ENCODE results near the gene MACROD2.
A peak's percentile ranks its signal among the peaks of the same experiment; 100 is the strongest.
"Not testable (repeated sequence)": the region's sequence is repeated elsewhere in the genome, so short reads cannot be mapped to it uniquely, and the experiment has no call there.

MACROD2 gene

DNA sequence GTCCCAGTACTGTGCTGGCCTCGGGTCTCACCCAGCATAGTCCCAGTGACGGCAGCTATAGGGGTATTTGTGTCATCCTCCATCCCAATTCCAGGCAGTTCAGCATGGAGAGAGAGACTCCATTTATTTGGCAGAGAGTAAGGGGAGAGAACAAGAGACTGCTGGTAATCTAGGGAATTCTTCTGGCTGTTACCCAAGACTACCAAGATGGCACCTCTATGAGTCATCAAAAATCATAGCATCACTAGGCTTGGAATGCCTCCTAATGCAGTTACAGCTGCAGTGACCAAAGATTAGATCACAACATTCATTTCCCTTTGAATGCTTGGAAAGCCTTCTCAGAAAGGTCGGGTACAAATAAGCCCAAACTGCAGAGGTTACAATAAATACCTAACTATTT, 1002.5 kb downstream of the MACROD2 start:
- Histone ChIP-seq H3K4me1 (no peaks in the 10 kb centered on the region), H3K36me3 (no peaks in the 10 kb centered on the region), H3K27me3 (no peaks in the 10 kb centered on the region), H3K9ac (no peak overlapping the region), H4K20me1 (no peaks in the 10 kb centered on the region), H3K4me3 (no peak overlapping the region), H3K27ac (no peak overlapping the region), H3K9me3 (peaks cover 21% of the 10 kb centered on the region), H3K4me2 (no peak overlapping the region)
- no peak for TF ChIP-seq Cebpa-rat (IDR thresholded peaks at IDR 0.05)

DNA sequence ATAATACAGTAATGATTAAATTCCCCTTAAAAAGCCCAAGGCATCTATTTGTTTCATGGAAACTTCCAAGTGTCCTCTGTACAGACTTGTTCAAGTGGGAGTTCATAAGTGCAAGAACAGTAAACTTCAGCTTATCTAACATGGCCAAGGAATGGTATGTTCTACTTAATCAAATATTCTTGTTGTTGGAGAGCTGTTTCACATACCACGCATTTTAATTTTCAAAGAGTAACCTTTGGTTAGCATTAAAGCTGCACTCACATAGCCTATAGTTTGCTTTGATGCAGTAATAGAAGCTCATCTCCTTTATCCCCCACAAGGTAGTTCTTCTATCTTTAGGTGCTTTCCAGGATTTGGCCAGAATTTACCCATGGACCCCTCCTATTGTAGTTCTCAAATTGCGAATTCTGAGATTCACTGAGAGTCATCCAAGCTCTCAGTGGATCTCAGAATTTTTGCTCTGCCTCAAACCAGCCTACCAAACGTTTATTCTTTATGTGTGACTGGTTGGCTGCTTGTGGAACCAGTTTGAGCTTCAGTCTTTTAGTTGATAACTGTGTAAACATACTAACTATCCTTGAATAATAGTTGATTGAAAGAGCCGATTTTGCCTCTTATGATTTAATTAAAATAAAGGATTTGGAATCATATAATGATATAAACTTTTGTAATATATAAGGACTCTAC, 1010.1 kb downstream of the MACROD2 start:
- no peak overlapping the region for H3K9ac ChIP-seq
- H3K27me3 ChIP-seq: no peaks in the 10 kb centered on the region
- TF ChIP-seq Cebpa-rat (IDR thresholded peaks at IDR 0.05): no peak
- no peak overlapping the region for H3K4me2 ChIP-seq
- H3K4me3 ChIP-seq: no peak overlapping the region
- no peak overlapping the region for H3K27ac ChIP-seq
- H4K20me1 ChIP-seq: no peaks in the 10 kb centered on the region
- no peaks in the 10 kb centered on the region for H3K36me3 ChIP-seq
- H3K9me3 ChIP-seq: no peaks in the 10 kb centered on the region
- no peaks in the 10 kb centered on the region for H3K4me1 ChIP-seq

DNA sequence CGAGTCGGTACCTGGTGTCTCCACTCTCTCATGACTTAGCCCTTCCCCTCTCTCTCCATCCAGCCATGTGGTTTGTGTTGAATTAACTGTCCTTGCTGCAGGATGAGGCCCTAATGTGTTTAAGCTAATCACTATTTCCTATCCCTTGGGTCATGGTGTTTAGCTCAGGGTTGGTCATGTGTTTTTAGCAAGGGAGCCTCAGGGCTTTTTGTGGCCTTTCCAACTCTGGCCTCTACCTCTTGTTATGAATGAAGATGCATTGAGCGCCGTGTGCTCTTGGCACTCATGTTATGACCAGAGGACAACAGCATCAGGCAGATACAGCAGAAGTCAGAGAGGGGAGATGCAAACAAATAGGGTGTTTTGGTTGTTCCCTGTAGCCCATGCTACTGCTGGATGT, 1016.3 kb downstream of the MACROD2 start:
- H3K4me3 ChIP-seq: no peak overlapping the region
- H4K20me1 ChIP-seq: no peaks in the 10 kb centered on the region
- no peak overlapping the region for H3K9ac ChIP-seq
- H3K27ac ChIP-seq: peak overlapping the region; percentile 69
- no peaks in the 10 kb centered on the region for H3K9me3 ChIP-seq
- TF ChIP-seq Cebpa-rat (IDR thresholded peaks at IDR 0.05): no peak
- no peaks in the 10 kb centered on the region for H3K27me3 ChIP-seq
- no peaks in the 10 kb centered on the region for H3K36me3 ChIP-seq
- peak overlapping the region; percentile 61 for H3K4me2 ChIP-seq
- peaks cover 25% of the 10 kb centered on the region for H3K4me1 ChIP-seq

DNA sequence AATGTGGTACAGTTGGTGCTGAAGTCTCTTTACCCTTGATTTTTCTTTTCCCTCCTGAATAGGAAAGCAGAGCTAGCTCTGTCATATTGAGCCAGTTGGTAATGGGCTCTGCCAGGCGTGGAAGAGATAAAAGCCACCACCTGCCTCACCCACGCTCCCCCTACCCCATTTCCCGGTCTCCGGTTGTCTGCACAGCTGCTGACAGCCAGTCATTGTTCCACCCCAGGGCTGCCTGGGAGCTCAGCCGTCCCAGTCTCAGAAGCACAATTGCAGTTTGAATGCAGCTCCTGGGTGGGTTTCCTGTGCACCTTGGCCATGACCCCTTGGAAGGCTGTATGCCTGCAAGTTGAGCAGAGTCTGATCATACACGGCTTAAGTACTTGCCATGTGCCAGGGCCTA, 1017.2 kb downstream of the MACROD2 start:
- no peak for TF ChIP-seq Cebpa-rat (IDR thresholded peaks at IDR 0.05)
- Histone ChIP-seq H3K4me3 (no peak overlapping the region), H4K20me1 (no peaks in the 10 kb centered on the region), H3K4me2 (peak overlapping the region; percentile 61), H3K27ac (peak overlapping the region; percentile 69), H3K9me3 (peaks cover 5% of the 10 kb centered on the region), H3K9ac (0 out of 2 replicates have a peak overlapping the region, but pooled peaks have one; percentile 23), H3K36me3 (no peaks in the 10 kb centered on the region), H3K27me3 (no peaks in the 10 kb centered on the region), H3K4me1 (peaks cover 25% of the 10 kb centered on the region)

DNA sequence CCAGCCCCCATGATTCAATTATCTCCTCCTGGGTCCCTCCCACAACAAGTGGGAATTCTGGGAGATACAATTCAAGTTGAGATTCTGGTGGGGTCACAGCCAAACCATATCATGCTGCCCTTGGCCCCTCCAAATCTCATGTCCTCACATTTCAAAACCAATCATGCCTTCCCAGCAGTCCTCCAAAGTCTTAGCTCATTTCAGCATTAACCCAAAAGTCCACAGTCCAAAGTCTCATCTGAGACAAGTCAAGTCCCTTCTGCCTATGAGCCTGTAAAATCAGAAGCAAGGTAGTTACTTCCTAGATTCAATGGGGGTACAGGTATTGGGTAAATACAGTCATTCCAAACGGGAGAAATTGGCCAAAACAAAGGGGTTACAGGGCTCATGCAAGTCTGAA, 1021.6 kb downstream of the MACROD2 start:
- H3K36me3 ChIP-seq, H3K4me3 ChIP-seq, H3K4me2 ChIP-seq, H3K27me3 ChIP-seq, H3K9ac ChIP-seq, H3K27ac ChIP-seq, H4K20me1 ChIP-seq: not testable (repeated sequence)
- Histone ChIP-seq H3K4me1 (peaks cover 19% of the 10 kb centered on the region), H3K9me3 (peaks cover 12% of the 10 kb centered on the region)

DNA sequence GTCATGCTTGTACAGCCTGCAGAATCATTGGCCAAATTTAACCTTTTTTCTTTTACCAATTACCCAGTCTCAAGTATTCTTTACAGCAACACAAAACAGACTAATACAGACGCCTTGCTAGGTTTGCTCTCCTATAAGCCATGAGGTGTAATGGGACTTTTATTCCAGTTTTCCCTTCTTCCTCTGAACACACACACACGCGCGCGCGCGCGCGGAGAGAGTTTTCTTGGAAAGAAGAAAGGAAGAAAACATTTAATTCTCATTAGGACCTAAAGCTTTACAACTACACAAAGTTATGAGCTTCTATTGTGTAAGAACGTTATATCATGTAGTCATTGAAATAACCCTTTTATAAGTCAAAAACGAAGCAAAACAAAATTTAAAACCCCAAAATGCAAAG, 1023.6 kb downstream of the MACROD2 start:
- Histone ChIP-seq H3K4me3 (no peak overlapping the region), H3K27me3 (no peaks in the 10 kb centered on the region), H3K9me3 (peaks cover 16% of the 10 kb centered on the region), H3K4me1 (no peaks in the 10 kb centered on the region), H3K9ac (no peak overlapping the region), H3K4me2 (no peak overlapping the region), H3K27ac (no peak overlapping the region), H3K36me3 (no peaks in the 10 kb centered on the region), H4K20me1 (no peaks in the 10 kb centered on the region)
- TF ChIP-seq Cebpa-rat (IDR thresholded peaks at IDR 0.05): no peak

GRCh38 chr20:15020845-15021244, 1025.5 kb downstream of the MACROD2 start:
- no peaks in the 10 kb centered on the region for H4K20me1 ChIP-seq
- no peaks in the 10 kb centered on the region for H3K27me3 ChIP-seq
- H3K36me3 ChIP-seq: no peaks in the 10 kb centered on the region
- no peak overlapping the region for H3K9ac ChIP-seq
- H3K27ac ChIP-seq: no peak overlapping the region
- TF ChIP-seq Cebpa-rat (IDR thresholded peaks at IDR 0.05): no peak
- H3K4me1 ChIP-seq: no peaks in the 10 kb centered on the region
- H3K4me2 ChIP-seq: no peak overlapping the region
- peaks cover 16% of the 10 kb centered on the region for H3K9me3 ChIP-seq
- H3K4me3 ChIP-seq: no peak overlapping the region

DNA sequence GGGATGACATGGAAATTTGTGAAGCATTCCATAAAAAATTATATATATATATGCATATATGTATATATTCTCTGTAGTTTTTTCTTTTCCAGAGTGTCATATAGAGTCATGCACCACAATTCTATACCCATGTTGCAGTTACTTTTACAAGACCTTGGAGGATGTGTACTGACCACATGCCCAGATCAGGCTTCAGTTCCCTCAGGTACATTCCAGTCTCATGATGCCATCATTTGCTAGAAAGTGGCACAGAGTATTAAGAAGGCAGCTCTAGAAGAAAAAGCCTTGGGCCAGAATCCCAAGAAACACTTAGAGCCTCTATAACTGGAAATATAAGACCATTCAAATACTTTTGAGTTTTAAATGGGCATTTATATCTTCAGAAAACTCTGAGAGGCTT, 1027.6 kb downstream of the MACROD2 start:
- H3K27ac ChIP-seq: no peak overlapping the region
- no peaks in the 10 kb centered on the region for H4K20me1 ChIP-seq
- no peak overlapping the region for H3K9ac ChIP-seq
- no peaks in the 10 kb centered on the region for H3K27me3 ChIP-seq
- H3K36me3 ChIP-seq: no peaks in the 10 kb centered on the region
- no peak for TF ChIP-seq Cebpa-rat (IDR thresholded peaks at IDR 0.05)
- H3K4me1 ChIP-seq: no peaks in the 10 kb centered on the region
- no peak overlapping the region for H3K4me3 ChIP-seq
- H3K9me3 ChIP-seq: peaks cover 7% of the 10 kb centered on the region
- no peak overlapping the region for H3K4me2 ChIP-seq

GRCh38 chr20:15026759-15027158, 1031.4 kb downstream of the MACROD2 start:
- no peak overlapping the region for H3K27ac ChIP-seq
- H3K4me2 ChIP-seq: no peak overlapping the region
- no peaks in the 10 kb centered on the region for H4K20me1 ChIP-seq
- no peaks in the 10 kb centered on the region for H3K36me3 ChIP-seq
- peaks cover 15% of the 10 kb centered on the region for H3K9me3 ChIP-seq
- H3K9ac ChIP-seq: no peak overlapping the region
- TF ChIP-seq Cebpa-rat (IDR thresholded peaks at IDR 0.05): no peak
- H3K4me3 ChIP-seq: no peak overlapping the region
- H3K27me3 ChIP-seq: no peaks in the 10 kb centered on the region
- no peaks in the 10 kb centered on the region for H3K4me1 ChIP-seq

DNA sequence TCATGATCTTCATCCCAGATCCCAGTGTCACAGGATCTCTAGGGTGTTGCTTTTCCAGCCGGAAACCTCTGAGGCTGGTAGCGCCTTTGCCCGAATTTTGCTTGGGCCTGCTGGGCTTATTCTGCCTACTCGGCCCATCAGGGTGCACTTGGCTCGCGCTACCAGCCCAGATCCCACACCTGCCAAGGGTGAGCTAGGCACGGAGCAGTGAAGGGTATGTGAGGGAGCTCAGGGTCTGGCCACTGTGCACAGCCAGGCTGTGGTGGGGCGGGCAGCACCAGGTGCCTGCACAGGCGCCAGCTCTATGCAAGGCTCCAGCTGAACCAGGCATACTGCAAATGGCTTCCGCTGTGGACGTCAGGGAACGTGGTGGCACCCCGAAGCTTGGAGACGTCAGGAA, 1035.5 kb downstream of the MACROD2 start:
- Histone ChIP-seq H3K4me3 (no peak overlapping the region), H3K4me2 (no peak overlapping the region), H3K36me3 (no peaks in the 10 kb centered on the region), H3K27me3 (no peaks in the 10 kb centered on the region), H3K4me1 (peaks cover 10% of the 10 kb centered on the region), H3K9ac (no peak overlapping the region), H3K9me3 (peaks cover 19% of the 10 kb centered on the region), H3K27ac (no peak overlapping the region), H4K20me1 (no peaks in the 10 kb centered on the region)
- TF ChIP-seq Cebpa-rat (IDR thresholded peaks at IDR 0.05): no peak

All from BLaER1 (cell line).